SK-N-SH treated with all-trans-retinoic acid at 6 μM for 48 hours (cell line): ENCODE results near the gene ZXDC.

ENCODE experiments used
- ATAC-seq: fragments of 200-7000 bp; cut with Tn5 transposase; 3 replicates; pipeline ENCODE4 v1.9.1; 2020; ENCODE audit warnings: mild to moderate bottlenecking, moderate library complexity
- ARNTL ChIP-seq: fragments of 450-650 bp; formaldehyde crosslinking; IDR thresholded peaks from 2 replicates; pipeline ENCODE4 v1.5.0; 2020; ENCODE audit warnings: low read depth, mild to moderate bottlenecking, moderate library complexity, borderline replicate concordance
- ESRRG ChIP-seq: fragments of 250-450 bp; sonication (Bioruptor Pico); IDR thresholded peaks from 2 replicates; pipeline ENCODE4 v1.6.1; 2021; ENCODE audit warnings: mild to moderate bottlenecking
- GLIS3 ChIP-seq: fragments of 250-450 bp; sonication (Bioruptor Pico); IDR thresholded peaks from 2 replicates; pipeline ENCODE4 v1.5.0; 2020; ENCODE audit warnings: mild to moderate bottlenecking, moderate library complexity
- ISL1 ChIP-seq: fragments of 250-450 bp; sonication (Bioruptor Pico); IDR thresholded peaks from 2 replicates; pipeline ENCODE4 v2.1.2; 2022; ENCODE audit warnings: mild to moderate bottlenecking, moderate library complexity
- OSR1 ChIP-seq: fragments of 250-450 bp; sonication (Bioruptor Pico); IDR thresholded peaks from 2 replicates; pipeline ENCODE4 v1.8.0; 2022; ENCODE audit warnings: moderate library complexity, mild to moderate bottlenecking, inconsistent platforms
- PPARA ChIP-seq: fragments of 250-450 bp; sonication (Bioruptor Pico); IDR thresholded peaks from 2 replicates; pipeline ENCODE4 v1.5.0; 2020; ENCODE audit warnings: mild to moderate bottlenecking, borderline replicate concordance
- SNAI2 ChIP-seq: fragments of 250-450 bp; sonication (Bioruptor Pico); IDR thresholded peaks from 2 replicates; pipeline ENCODE4 v1.5.0; 2020; ENCODE audit warnings: mild to moderate bottlenecking, moderate library complexity
- ZC3H10 ChIP-seq: fragments of 250-450 bp; sonication (Bioruptor Pico); IDR thresholded peaks from 2 replicates; pipeline ENCODE4 v1.5.1; 2021; ENCODE audit warnings: mild to moderate bottlenecking, moderate library complexity
- ZFP3 ChIP-seq: fragments of 250-450 bp; sonication (Bioruptor Pico); IDR thresholded peaks from 2 replicates; pipeline ENCODE4 v1.5.0; 2020; ENCODE audit warnings: mild to moderate bottlenecking, moderate library complexity
- ZNF565 ChIP-seq: fragments of 450-650 bp; formaldehyde crosslinking; conservative IDR thresholded peaks from 2 replicates; pipeline ENCODE4 v1.5.0; 2020; ENCODE audit warnings: low read depth, mild to moderate bottlenecking, moderate library complexity
- ZNF70 ChIP-seq: fragments of 450-650 bp; formaldehyde crosslinking; IDR thresholded peaks from 2 replicates; pipeline ENCODE4 v1.5.0; 2020; ENCODE audit warnings: mild to moderate bottlenecking, moderate library complexity
- TF ChIP-seq, protein P1 (sequence below): fragments of 250-450 bp; sonication (Bioruptor Pico); IDR thresholded peaks from 2 replicates; pipeline ENCODE4 v1.5.1; 2021; ENCODE audit warnings: mild to moderate bottlenecking, moderate library complexity
- TF ChIP-seq, protein P2 (sequence below): fragments of 250-450 bp; sonication (Bioruptor Pico); IDR thresholded peaks from 2 replicates; pipeline ENCODE4 v1.8.0; 2020; ENCODE audit warnings: mild to moderate bottlenecking, moderate library complexity, borderline replicate concordance
- TF ChIP-seq, protein P3 (sequence below): fragments of 250-450 bp; sonication (Bioruptor Pico); IDR thresholded peaks from 2 replicates; pipeline ENCODE4 v1.5.0; 2020; ENCODE audit warnings: mild to moderate bottlenecking, moderate library complexity
- TF ChIP-seq, protein P4 (sequence below): fragments of 250-450 bp; sonication (Bioruptor Pico); IDR thresholded peaks from 2 replicates; pipeline ENCODE4 v1.5.1; 2020; ENCODE audit warnings: low read depth, mild to moderate bottlenecking, moderate library complexity
- TF ChIP-seq, protein P5 (sequence below): fragments of 250-450 bp; sonication (Bioruptor Pico); IDR thresholded peaks from 2 replicates; pipeline ENCODE4 v1.8.0; 2021; ENCODE audit warnings: low read depth, mild to moderate bottlenecking, moderate library complexity, borderline replicate concordance

The ZXDC gene

DNA sequence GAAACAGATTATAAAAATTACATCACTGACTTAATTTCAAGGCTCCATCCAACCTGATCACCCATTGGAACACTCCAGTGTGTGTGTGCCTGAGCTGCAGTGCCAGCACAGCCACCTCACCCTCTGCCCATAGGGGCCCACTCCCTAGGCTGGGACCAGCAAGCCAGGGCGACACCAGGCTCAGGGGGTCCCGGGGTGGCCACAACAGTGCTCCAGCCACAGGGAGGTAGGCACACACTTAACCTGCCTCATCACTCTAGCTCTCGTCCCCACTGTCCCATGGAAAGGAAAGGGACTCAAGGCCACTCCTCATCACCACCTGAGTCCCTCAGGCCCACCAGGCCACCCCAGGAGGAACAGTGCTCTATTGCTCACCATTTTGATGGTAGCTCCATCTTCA is 24.9 kb downstream of the ZXDC start:
- ATAC-seq, result no peak
- no peak for TF ChIP-seq OSR1 (CRISPR knock-in tag)

DNA sequence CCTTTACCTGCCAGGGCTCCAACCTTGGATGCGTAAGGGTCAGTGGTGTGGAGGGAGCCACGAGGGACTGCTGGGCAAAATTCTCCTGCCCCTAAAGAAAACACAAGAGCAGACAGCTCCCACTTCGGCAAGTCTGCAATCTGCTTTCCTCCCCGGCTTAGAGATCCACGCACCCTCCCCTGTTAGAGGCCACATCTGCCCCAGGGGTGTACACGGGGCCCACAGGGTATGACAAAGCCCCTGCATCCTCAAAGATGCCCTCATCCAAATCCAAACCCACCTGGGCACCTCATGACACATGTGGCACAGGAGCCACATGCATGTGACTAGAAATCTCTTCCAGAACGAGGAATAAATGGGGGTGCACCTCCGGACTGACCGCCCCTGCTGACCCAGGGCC is 25.5 kb downstream of the ZXDC start:
- no peak for TF ChIP-seq ESRRG (CRISPR knock-in tag)
- TF ChIP-seq ZFP3 (CRISPR knock-in tag), result no peak
- TF ChIP-seq, all 23 proteins: peak for 0
- no peak for ATAC-seq

DNA sequence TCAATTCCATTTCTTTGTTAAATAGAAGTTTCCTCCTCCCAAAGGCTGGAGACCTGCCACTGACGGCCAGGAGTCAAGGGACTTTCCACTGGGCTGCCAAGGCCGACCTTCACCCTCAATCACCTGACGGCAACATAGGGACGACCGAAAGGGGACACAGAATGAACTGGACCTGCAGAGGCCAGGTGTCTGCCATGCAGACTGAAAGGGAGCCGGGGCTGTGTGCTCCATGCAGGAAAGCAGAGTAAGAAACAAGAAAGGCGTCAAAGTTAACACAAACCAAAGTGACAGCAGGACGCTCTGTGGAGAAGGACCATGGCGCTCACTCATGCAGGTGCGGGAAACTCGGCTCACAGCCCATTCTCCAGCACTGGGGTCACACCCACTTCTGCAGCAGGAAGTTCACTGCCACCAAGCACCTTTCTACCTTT is 26.1 kb downstream of the ZXDC start:
- ATAC-seq, result no peak
- TF ChIP-seq SNAI2 (CRISPR knock-in tag), result no peak
- no peak for TF ChIP-seq ZNF70 (CRISPR knock-in tag)
- TF ChIP-seq, protein P1, sequence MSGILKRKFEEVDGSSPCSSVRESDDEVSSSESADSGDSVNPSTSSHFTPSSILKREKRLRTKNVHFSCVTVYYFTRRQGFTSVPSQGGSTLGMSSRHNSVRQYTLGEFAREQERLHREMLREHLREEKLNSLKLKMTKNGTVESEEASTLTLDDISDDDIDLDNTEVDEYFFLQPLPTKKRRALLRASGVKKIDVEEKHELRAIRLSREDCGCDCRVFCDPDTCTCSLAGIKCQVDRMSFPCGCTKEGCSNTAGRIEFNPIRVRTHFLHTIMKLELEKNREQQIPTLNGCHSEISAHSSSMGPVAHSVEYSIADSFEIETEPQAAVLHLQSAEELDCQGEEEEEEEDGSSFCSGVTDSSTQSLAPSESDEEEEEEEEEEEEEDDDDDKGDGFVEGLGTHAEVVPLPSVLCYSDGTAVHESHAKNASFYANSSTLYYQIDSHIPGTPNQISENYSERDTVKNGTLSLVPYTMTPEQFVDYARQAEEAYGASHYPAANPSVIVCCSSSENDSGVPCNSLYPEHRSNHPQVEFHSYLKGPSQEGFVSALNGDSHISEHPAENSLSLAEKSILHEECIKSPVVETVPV (CRISPR knock-in tag), result no peak

DNA sequence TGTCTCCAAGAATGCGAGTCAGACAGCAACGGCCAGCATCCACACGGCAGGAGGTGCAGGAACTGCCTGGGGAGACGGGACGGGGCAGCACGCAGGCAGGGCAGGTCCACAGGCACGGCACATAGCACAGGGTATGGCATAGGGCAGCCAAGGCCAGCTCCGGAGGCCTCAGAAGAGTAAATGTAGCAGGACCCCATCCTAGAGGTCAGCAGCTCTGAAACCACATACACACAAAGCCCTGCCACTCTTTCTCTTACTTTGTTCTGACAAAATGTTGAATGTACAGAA is 26.9 kb downstream of the ZXDC start:
- TF ChIP-seq, protein P2, sequence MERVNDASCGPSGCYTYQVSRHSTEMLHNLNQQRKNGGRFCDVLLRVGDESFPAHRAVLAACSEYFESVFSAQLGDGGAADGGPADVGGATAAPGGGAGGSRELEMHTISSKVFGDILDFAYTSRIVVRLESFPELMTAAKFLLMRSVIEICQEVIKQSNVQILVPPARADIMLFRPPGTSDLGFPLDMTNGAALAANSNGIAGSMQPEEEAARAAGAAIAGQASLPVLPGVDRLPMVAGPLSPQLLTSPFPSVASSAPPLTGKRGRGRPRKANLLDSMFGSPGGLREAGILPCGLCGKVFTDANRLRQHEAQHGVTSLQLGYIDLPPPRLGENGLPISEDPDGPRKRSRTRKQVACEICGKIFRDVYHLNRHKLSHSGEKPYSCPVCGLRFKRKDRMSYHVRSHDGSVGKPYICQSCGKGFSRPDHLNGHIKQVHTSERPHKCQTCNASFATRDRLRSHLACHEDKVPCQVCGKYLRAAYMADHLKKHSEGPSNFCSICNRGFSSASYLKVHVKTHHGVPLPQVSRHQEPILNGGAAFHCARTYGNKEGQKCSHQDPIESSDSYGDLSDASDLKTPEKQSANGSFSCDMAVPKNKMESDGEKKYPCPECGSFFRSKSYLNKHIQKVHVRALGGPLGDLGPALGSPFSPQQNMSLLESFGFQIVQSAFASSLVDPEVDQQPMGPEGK (CRISPR knock-in tag), result no peak
- TF ChIP-seq, protein P3, sequence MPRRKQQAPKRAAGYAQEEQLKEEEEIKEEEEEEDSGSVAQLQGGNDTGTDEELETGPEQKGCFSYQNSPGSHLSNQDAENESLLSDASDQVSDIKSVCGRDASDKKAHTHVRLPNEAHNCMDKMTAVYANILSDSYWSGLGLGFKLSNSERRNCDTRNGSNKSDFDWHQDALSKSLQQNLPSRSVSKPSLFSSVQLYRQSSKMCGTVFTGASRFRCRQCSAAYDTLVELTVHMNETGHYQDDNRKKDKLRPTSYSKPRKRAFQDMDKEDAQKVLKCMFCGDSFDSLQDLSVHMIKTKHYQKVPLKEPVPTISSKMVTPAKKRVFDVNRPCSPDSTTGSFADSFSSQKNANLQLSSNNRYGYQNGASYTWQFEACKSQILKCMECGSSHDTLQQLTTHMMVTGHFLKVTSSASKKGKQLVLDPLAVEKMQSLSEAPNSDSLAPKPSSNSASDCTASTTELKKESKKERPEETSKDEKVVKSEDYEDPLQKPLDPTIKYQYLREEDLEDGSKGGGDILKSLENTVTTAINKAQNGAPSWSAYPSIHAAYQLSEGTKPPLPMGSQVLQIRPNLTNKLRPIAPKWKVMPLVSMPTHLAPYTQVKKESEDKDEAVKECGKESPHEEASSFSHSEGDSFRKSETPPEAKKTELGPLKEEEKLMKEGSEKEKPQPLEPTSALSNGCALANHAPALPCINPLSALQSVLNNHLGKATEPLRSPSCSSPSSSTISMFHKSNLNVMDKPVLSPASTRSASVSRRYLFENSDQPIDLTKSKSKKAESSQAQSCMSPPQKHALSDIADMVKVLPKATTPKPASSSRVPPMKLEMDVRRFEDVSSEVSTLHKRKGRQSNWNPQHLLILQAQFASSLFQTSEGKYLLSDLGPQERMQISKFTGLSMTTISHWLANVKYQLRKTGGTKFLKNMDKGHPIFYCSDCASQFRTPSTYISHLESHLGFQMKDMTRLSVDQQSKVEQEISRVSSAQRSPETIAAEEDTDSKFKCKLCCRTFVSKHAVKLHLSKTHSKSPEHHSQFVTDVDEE (CRISPR knock-in tag), result no peak
- TF ChIP-seq ESRRG (CRISPR knock-in tag) (no peak), ZFP3 (CRISPR knock-in tag) (no peak), SNAI2 (CRISPR knock-in tag) (no peak), ISL1 (CRISPR knock-in tag) (no peak), ARNTL (CRISPR knock-in tag) (no peak), ZC3H10 (CRISPR knock-in tag) (no peak), GLIS3 (CRISPR knock-in tag) (no peak), ZNF565 (no peak), PPARA (CRISPR knock-in tag) (no peak)
- TF ChIP-seq, protein P4, sequence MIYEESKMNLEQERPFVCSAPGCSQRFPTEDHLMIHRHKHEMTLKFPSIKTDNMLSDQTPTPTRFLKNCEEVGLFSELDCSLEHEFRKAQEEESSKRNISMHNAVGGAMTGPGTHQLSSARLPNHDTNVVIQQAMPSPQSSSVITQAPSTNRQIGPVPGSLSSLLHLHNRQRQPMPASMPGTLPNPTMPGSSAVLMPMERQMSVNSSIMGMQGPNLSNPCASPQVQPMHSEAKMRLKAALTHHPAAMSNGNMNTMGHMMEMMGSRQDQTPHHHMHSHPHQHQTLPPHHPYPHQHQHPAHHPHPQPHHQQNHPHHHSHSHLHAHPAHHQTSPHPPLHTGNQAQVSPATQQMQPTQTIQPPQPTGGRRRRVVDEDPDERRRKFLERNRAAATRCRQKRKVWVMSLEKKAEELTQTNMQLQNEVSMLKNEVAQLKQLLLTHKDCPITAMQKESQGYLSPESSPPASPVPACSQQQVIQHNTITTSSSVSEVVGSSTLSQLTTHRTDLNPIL, result no peak
- TF ChIP-seq, protein P5, sequence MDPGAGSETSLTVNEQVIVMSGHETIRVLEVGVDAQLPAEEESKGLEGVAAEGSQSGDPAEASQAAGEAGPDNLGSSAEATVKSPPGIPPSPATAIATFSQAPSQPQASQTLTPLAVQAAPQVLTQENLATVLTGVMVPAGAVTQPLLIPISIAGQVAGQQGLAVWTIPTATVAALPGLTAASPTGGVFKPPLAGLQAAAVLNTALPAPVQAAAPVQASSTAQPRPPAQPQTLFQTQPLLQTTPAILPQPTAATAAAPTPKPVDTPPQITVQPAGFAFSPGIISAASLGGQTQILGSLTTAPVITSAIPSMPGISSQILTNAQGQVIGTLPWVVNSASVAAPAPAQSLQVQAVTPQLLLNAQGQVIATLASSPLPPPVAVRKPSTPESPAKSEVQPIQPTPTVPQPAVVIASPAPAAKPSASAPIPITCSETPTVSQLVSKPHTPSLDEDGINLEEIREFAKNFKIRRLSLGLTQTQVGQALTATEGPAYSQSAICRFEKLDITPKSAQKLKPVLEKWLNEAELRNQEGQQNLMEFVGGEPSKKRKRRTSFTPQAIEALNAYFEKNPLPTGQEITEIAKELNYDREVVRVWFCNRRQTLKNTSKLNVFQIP (CRISPR knock-in tag), result no peak
- TF ChIP-seq, protein P1 (CRISPR knock-in tag), result no peak
- no peak for ATAC-seq
